BLaER1 treated with 17β-estradiol and CSF1 and Interleukin-3, amounts not matched to agents 10 nM and 100 nM (cell line): Measurements from ENCODE around the gene NYAP2.

ENCODE experiments used
- H3K27ac ChIP-seq, 11 experiments: shearing (Covaris generic); formaldehyde crosslinking; 2 replicates each; pipeline ENCODE4 v1.8.1; 2022
- H3K27me3 ChIP-seq, 11 experiments: shearing (Covaris generic); formaldehyde crosslinking; 2 replicates each; pipeline ENCODE4 v1.8.1; 2022
- H3K36me3 ChIP-seq, 11 experiments: shearing (Covaris generic); formaldehyde crosslinking; 2 replicates each; pipeline ENCODE4 v1.8.1; 2022
- H3K4me1 ChIP-seq, 10 experiments: shearing (Covaris generic); formaldehyde crosslinking; 2 replicates each; pipeline ENCODE4 v1.8.1; 2022
- H3K4me2 ChIP-seq, 11 experiments: shearing (Covaris generic); formaldehyde crosslinking; 2 replicates each; pipeline ENCODE4 v1.8.1; 2022
- H3K4me3 ChIP-seq, 10 experiments: shearing (Covaris generic); formaldehyde crosslinking; 2 replicates each; pipeline ENCODE4 v1.8.1; 2022
- H3K9ac ChIP-seq, 11 experiments: shearing (Covaris generic); formaldehyde crosslinking; 2 replicates each; pipeline ENCODE4 v1.8.1; 2022
- H3K9me3 ChIP-seq, 11 experiments: shearing (Covaris generic); formaldehyde crosslinking; replicated peaks in 1 of 11; 2 replicates each; pipeline ENCODE4 v1.8.1; 2022
- H4K20me1 ChIP-seq, 11 experiments: shearing (Covaris generic); formaldehyde crosslinking; 2 replicates each; pipeline ENCODE4 v1.8.1; 2022
- Cebpa-rat ChIP-seq, 11 experiments: shearing (Covaris generic); IDR thresholded peaks; 2 replicates each; pipeline ENCODE4 v1.8.1; 2022

The NYAP2 gene

DNA sequence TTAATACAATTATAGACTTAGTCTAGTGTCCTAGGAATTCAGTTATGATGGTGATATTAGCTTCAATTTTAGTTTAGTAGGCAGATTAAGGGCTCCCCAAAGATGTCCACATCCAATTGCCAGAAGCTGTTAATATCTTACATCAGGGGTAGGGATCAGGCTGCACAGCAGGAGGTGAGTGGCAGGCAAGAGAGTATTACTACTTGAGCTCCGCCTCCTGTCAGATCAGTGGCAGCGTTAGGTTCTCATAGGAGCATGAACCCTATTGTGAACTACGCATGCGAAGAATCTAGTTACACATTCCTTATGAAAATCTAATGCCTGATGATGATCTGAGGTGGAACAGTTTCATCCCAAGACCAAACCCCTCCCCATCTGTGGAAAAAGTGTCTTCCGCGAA lies 54.9 kb downstream of the NYAP2 start:
- no peak overlapping the region for H3K4me3 ChIP-seq
- H3K9me3 ChIP-seq: no peaks in the 10 kb centered on the region
- H3K9ac ChIP-seq: no peak overlapping the region
- no peak overlapping the region for H3K27ac ChIP-seq
- H3K4me1 ChIP-seq: peaks cover 0 to 16% (median 0%) of the 10 kb centered on the region in 10 experiments; a peak in 6 of 20 replicates
- no peaks in the 10 kb centered on the region for H3K36me3 ChIP-seq
- H3K4me2 ChIP-seq: no peak overlapping the region
- no peaks in the 10 kb centered on the region for H3K27me3 ChIP-seq
- no peaks in the 10 kb centered on the region for H4K20me1 ChIP-seq
- no peak for TF ChIP-seq Cebpa-rat (IDR thresholded peaks at IDR 0.05)

DNA sequence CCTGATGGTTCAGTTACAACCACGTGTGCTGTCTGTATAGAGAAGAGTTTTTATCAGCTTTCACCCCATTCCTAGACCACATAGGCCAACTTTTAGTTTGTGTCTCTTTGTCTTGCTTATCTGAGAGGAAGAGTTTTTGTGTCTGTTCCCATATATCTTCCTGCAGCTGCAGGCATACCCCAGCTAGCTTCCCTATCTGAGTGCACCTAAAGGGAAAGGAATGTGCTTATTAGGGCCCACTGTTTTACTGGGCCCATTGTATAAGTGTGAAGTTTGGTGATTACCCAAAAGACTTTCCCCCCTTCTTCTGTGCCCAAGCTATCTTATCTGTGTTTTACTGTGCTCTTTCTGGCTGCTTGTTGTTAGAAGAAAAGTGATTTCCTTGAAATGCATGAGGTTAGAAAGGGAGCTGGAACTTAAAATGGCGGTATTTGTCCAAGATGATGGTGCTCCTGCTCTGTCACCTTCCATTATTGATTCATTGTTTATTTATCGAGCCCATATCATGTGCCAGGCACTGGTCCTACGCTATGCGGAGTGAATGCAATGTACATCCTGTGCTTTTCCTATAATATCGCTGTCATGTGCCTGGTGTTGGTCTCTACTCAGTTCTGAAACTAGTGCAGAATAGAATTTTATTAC lies 57.2 kb downstream of the NYAP2 start:
- Histone ChIP-seq H3K27me3 (no peaks in the 10 kb centered on the region), H3K27ac (no peak overlapping the region), H3K4me2 (no peak overlapping the region), H4K20me1 (no peaks in the 10 kb centered on the region), H3K9me3 (no peaks in the 10 kb centered on the region), H3K4me3 (no peak overlapping the region), H3K4me1 (peaks cover 0 to 17% (median 0%) of the 10 kb centered on the region in 10 experiments; a peak in 6 of 20 replicates), H3K36me3 (no peaks in the 10 kb centered on the region), H3K9ac (no peak overlapping the region)
- TF ChIP-seq Cebpa-rat (IDR thresholded peaks at IDR 0.05): no peak

DNA sequence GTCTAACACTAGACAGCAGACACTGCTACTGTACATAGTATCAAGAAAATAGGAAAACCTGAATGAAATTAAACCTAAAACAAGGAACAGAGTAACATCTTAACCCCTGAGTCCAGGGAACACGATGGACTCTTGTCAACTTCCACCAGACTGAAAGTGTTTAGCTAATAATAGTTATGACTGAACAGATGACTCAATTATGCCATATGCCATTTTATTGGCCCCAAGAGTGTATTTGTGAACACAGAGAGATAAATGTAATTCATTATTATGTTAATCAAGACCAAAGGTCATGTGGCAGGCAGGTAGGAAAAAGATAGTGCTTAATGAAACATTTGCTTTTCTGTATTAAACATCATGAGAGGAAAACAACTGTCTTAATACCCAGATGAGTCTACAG lies 58.0 kb downstream of the NYAP2 start:
- no peak for TF ChIP-seq Cebpa-rat (IDR thresholded peaks at IDR 0.05)
- Histone ChIP-seq H4K20me1 (no peaks in the 10 kb centered on the region), H3K36me3 (no peaks in the 10 kb centered on the region), H3K9ac (no peak overlapping the region), H3K4me1 (peaks cover 0 to 17% (median 0%) of the 10 kb centered on the region in 10 experiments; a peak in 6 of 20 replicates), H3K9me3 (no peaks in the 10 kb centered on the region), H3K4me3 (no peak overlapping the region), H3K4me2 (no peak overlapping the region; a peak in 1 of 22 replicates), H3K27ac (no peak overlapping the region), H3K27me3 (no peaks in the 10 kb centered on the region)

- Histone ChIP-seq H3K27ac (peak overlapping the region in 4 of 11 experiments; percentile 17 to 58 (median 47); a peak in 6 of 22 replicates), H3K9ac (peak overlapping the region in 2 of 11 experiments; percentile 31 to 32; a peak in 1 of 22 replicates), H4K20me1 (no peaks in the 10 kb centered on the region), H3K4me2 (peak overlapping the region in 3 of 11 experiments; percentile 55 to 84 (median 75); a peak in 5 of 22 replicates), H3K4me3 (no peak overlapping the region), H3K36me3 (no peaks in the 10 kb centered on the region), H3K27me3 (no peaks in the 10 kb centered on the region), H3K4me1 (peaks cover 0 to 17% (median 0%) of the 10 kb centered on the region in 10 experiments; a peak in 6 of 20 replicates), H3K9me3 (no peaks in the 10 kb centered on the region)
- TF ChIP-seq Cebpa-rat (IDR thresholded peaks at IDR 0.05): no peak
Observed at GRCh38 chr2:225458431-225459117, 59.1 kb downstream of the NYAP2 start.

DNA sequence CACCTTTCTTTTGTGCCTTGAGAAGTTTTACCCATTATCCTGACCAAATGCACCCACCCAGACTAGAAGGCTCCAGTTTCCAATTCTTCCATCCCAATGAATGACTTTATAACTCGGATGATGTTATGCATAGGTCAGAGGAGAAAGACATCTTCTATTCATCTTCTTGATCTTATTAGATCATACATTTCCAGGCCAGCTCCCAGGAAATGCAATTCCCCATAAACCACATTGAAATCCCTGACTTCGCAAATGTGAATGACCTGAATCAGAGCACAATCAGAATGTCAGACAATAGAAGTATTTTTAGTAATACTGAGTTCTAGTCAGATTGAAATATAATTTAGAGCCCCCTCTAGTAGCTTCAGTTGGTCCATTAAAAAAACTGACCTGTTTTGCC lies 62.9 kb downstream of the NYAP2 start:
- no peak overlapping the region for H3K27ac ChIP-seq
- H3K9me3 ChIP-seq: no peaks in the 10 kb centered on the region
- H3K36me3 ChIP-seq: no peaks in the 10 kb centered on the region
- TF ChIP-seq Cebpa-rat (IDR thresholded peaks at IDR 0.05): no peak
- no peaks in the 10 kb centered on the region for H3K27me3 ChIP-seq
- no peak overlapping the region for H3K9ac ChIP-seq
- no peak overlapping the region for H3K4me2 ChIP-seq
- no peak overlapping the region for H3K4me3 ChIP-seq
- peaks cover 4 to 36% (median 14%) of the 10 kb centered on the region in 10 experiments; a peak in 18 of 20 replicates for H3K4me1 ChIP-seq
- H4K20me1 ChIP-seq: no peaks in the 10 kb centered on the region

- no peaks in the 10 kb centered on the region for H4K20me1 ChIP-seq
- no peaks in the 10 kb centered on the region for H3K36me3 ChIP-seq
- H3K27ac ChIP-seq: no peak overlapping the region
- peaks cover 4 to 35% (median 14%) of the 10 kb centered on the region in 10 experiments; a peak in 18 of 20 replicates for H3K4me1 ChIP-seq
- H3K4me2 ChIP-seq: no peak overlapping the region
- H3K4me3 ChIP-seq: no peak overlapping the region
- no peak for TF ChIP-seq Cebpa-rat (IDR thresholded peaks at IDR 0.05)
- no peaks in the 10 kb centered on the region for H3K27me3 ChIP-seq
- no peaks in the 10 kb centered on the region for H3K9me3 ChIP-seq
- H3K9ac ChIP-seq: no peak overlapping the region
Observed at GRCh38 chr2:225462945-225463344, 63.4 kb downstream of the NYAP2 start.

DNA sequence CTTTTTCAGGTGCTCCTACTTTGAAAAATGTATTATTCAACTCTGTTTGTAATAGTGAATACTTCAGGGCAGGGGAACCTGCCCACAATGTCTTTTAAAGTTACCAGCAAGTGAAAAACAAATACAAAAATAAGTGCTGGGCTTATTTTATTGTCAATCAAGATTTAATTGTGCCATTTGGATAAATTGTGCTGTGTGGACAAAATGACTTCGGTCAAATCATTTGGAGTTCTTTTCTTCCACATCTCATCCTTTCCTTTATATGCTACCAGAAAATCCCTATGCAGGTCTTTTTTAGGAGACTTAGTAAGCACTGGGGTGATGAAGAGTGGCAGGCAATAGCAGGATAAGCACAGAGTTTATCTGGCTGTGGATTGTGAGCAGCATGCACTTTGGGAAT lies 63.9 kb downstream of the NYAP2 start:
- Histone ChIP-seq H3K9ac (no peak overlapping the region), H3K9me3 (no peaks in the 10 kb centered on the region), H3K36me3 (no peaks in the 10 kb centered on the region), H3K27me3 (no peaks in the 10 kb centered on the region), H3K4me1 (peaks cover 4 to 30% (median 13%) of the 10 kb centered on the region in 10 experiments; a peak in 18 of 20 replicates), H3K4me3 (no peak overlapping the region), H3K4me2 (no peak overlapping the region), H4K20me1 (no peaks in the 10 kb centered on the region), H3K27ac (no peak overlapping the region)
- TF ChIP-seq Cebpa-rat (IDR thresholded peaks at IDR 0.05): no peak

GRCh38 chr2:225464346-225465025 lies 65.0 kb downstream of the NYAP2 start:
- Histone ChIP-seq H3K4me1 (peaks cover 4 to 22% (median 13%) of the 10 kb centered on the region in 10 experiments; a peak in 16 of 20 replicates), H3K27ac (no peak overlapping the region), H3K36me3 (no peaks in the 10 kb centered on the region), H3K27me3 (no peaks in the 10 kb centered on the region), H3K9me3 (no peaks in the 10 kb centered on the region), H3K4me3 (peak overlapping the region in 2 of 10 experiments; percentile 17 to 28; a peak in 4 of 20 replicates), H3K4me2 (peak overlapping the region; percentile 34 to 75 (median 71)), H3K9ac (peak overlapping the region in 1 of 11 experiments; percentile 31; a peak in 1 of 22 replicates), H4K20me1 (no peaks in the 10 kb centered on the region)
- no peak for TF ChIP-seq Cebpa-rat (IDR thresholded peaks at IDR 0.05)

- TF ChIP-seq Cebpa-rat (IDR thresholded peaks at IDR 0.05): no peak
- Histone ChIP-seq H3K9me3 (no peaks in the 10 kb centered on the region), H3K36me3 (no peaks in the 10 kb centered on the region), H3K27me3 (no peaks in the 10 kb centered on the region), H3K27ac (no peak overlapping the region), H4K20me1 (no peaks in the 10 kb centered on the region), H3K4me3 (no peak overlapping the region), H3K4me2 (no peak overlapping the region), H3K9ac (no peak overlapping the region), H3K4me1 (peaks cover 4 to 19% (median 13%) of the 10 kb centered on the region in 10 experiments; a peak in 16 of 20 replicates)
Observed at GRCh38 chr2:225465827-225466226, 66.3 kb downstream of the NYAP2 start.
